Measurements from ENCODE around the gene TBC1D16.

DNA sequence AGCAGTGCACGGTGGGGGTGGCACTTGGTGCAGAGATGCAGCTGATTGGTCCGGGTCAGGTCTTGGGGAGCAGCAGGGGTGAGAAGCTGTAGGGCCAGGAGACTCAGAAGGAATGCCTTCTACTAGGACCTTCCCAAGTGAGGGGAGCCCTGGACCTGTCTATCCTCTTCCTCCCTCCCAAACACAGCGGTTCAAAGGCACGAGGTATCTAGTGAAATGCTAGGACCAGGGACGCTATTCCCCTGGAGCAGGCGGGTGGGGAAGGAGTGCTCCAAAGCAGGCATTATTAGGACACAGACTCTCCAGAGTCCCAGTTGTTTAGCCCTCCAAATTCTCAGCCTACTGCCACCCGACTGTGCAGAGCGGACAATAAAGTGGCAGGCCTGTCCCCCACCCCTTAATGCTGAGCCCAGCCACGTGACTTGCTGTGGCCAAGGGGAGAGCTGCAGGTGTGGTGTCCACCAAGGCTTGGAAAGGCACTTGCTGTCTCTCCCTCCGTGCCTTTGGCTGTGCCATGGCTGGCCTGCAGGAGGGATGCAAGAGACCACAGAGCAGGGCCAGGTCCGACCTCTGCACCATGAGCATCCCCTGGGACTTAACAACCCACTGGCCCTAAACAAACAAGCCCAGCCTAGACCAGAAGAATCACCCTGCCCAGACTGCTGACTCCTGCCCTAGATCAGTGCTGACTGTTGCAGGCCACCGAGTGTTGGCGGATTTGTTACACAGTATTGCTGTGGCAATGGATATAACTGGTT, 97.2 kb downstream of the TBC1D16 start:
- TF ChIP-seq, protein P1, sequence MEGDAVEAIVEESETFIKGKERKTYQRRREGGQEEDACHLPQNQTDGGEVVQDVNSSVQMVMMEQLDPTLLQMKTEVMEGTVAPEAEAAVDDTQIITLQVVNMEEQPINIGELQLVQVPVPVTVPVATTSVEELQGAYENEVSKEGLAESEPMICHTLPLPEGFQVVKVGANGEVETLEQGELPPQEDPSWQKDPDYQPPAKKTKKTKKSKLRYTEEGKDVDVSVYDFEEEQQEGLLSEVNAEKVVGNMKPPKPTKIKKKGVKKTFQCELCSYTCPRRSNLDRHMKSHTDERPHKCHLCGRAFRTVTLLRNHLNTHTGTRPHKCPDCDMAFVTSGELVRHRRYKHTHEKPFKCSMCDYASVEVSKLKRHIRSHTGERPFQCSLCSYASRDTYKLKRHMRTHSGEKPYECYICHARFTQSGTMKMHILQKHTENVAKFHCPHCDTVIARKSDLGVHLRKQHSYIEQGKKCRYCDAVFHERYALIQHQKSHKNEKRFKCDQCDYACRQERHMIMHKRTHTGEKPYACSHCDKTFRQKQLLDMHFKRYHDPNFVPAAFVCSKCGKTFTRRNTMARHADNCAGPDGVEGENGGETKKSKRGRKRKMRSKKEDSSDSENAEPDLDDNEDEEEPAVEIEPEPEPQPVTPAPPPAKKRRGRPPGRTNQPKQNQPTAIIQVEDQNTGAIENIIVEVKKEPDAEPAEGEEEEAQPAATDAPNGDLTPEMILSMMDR (IDR thresholded peaks at IDR 0.05), result no peak
- TF ChIP-seq POLR2A (IDR thresholded peaks at IDR 0.05), result no peak

All from right lobe of liver (tissue), 4 donors.